Caco-2 (cell line): ENCODE measurements around the gene EMILIN1. TPM values are rescaled to one million over a fixed set of nuclear protein-coding genes. Genes with fewer than 3 reads are reported as not detected.
A peak's percentile ranks its signal among the peaks of the same experiment; 100 is the strongest.

ENCODE experiments used
- BruUV-seq: library from RNA; stranded (reverse); fragments of 400-500 nt; replicated peaks from 2 replicates; lab custom pipeline; 2021; lab: Mats Ljungman, UMichigan
- CTCF ChIA-PET: fragments of 300-600 bp; sonication (Branson Sonifier 250); formaldehyde crosslinking; loops from one replicate; lab custom pipeline; 2022; ENCODE audit warnings: antibody characterized with exemption; lab: Charles Lee
- POLR2A ChIA-PET: fragments of 300-600 bp; sonication (Branson Sonifier 250); formaldehyde crosslinking; loops from one replicate; lab custom pipeline; 2022; ENCODE audit warnings: antibody characterized with exemption; lab: Charles Lee
- DNase-seq, 2 experiments: peaks; one replicate each; pipeline versions ENCODE4 v3.0.0 to v3.0.0-alpha.2; 2020 to 2022
- H3K27me3 ChIP-seq: replicated peaks from 2 replicates; pipeline ENCODE4 v1.6.0; 2011; ENCODE audit warnings: low read length; ENCODE audit not compliant: control insufficient read depth, insufficient read depth
- H3K36me3 ChIP-seq: 2 replicates; pipeline ENCODE4 v1.5.1; 2011; ENCODE audit warnings: low read length; ENCODE audit not compliant: control insufficient read depth, insufficient read depth
- H3K4me1 ChIP-seq: fragments of 250-450 bp; sonication (Bioruptor Pico); 2 replicates; pipeline ENCODE4 v1.5.1; 2020; ENCODE audit warnings: mild to moderate bottlenecking
- H3K4me3 ChIP-seq: 2 replicates; pipeline ENCODE4 v1.5.1; 2011; ENCODE audit warnings: low read depth, mild to moderate bottlenecking, control low read depth, low read length
- H3K9me3 ChIP-seq: fragments of 250-450 bp; sonication (Bioruptor Pico); 2 replicates; pipeline ENCODE4 v1.5.1; 2020; ENCODE audit warnings: mild to moderate bottlenecking, moderate library complexity
- H3K27ac Mint-ChIP-seq: one replicate; pipeline ENCODE4 v1.8.0; 2022; ENCODE audit warnings: mixed read lengths; ENCODE audit not compliant: unreplicated experiment
- H3K27me3 Mint-ChIP-seq: one replicate; pipeline ENCODE4 v1.8.0; 2022; ENCODE audit warnings: mixed read lengths; ENCODE audit not compliant: insufficient read depth, unreplicated experiment
- H3K36me3 Mint-ChIP-seq: one replicate; pipeline ENCODE4 v1.8.0; 2022; ENCODE audit warnings: mild to moderate bottlenecking, mixed read lengths; ENCODE audit not compliant: insufficient read depth, unreplicated experiment
- H3K4me1 Mint-ChIP-seq: one replicate; pipeline ENCODE4 v1.8.0; 2022; ENCODE audit warnings: low read depth, mixed read lengths; ENCODE audit not compliant: unreplicated experiment
- H3K4me3 Mint-ChIP-seq: one replicate; pipeline ENCODE4 v1.8.0; 2022; ENCODE audit warnings: mild to moderate bottlenecking, moderate library complexity, mixed read lengths; ENCODE audit not compliant: unreplicated experiment
- H3K9me3 Mint-ChIP-seq: one replicate; pipeline ENCODE4 v1.8.0; 2022; ENCODE audit warnings: mixed read lengths; ENCODE audit not compliant: unreplicated experiment
- intact Hi-C: fragments of 100-400 bp; cut with micrococcal nuclease; formaldehyde crosslinking; loops from one replicate; pipeline ENCODE4 v1.10.0; 2022; ENCODE audit not compliant: unreplicated experiment
- total RNA-seq: library from RNA; stranded (reverse); gene quantifications from 2 replicates; pipeline ENCODE4 v1.2.3, GENCODE V29; 2022
- TF ChIP-seq, protein P1 (sequence below), 2 experiments: fragments of 200-600 bp in 1 of 2; IDR thresholded peaks; 1 replicate in 1 of 2; 2 replicates in 1 of 2; pipeline versions ENCODE4 v1.5.1 to v1.8.0; 2011 to 2022; ENCODE audit warnings: antibody characterized with exemption in 1 of 2, control low read depth in 1 of 2, inconsistent platforms in 1 of 2, low read depth in 1 of 2, low read length in 1 of 2, mild to moderate bottlenecking in 1 of 2, moderate library complexity in 1 of 2; ENCODE audit not compliant: insufficient read depth in 1 of 2, severe bottlenecking in 1 of 2, unreplicated experiment in 1 of 2

EMILIN1 gene
- total RNA-seq, 1 experiment from 2014 or later = 0.43 TPM

DNA sequence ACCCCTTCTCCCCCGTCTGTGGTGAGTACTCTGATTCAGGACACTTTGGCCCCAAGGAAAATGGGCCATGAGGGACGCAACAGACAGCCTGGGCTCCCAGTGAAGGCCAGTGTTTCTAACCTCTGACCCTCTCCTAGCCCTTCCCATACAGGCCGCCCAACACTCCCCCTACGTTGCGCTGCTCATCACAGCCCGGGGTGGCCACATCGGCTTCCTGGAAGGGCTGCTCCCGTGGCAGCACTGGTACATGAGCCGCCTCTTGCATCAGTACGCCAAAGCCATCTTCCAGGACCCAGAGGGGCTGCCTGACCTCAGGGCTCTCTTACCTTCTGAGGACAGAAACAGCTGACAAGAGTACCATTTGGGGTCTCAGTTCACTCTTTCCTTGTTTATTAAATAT, 52.0 kb downstream of the EMILIN1 start:
- H3K36me3 Mint-ChIP-seq = peaks cover 28% of the 10 kb centered on the region
- ChIA-PET POLR2A (no interaction called here), CTCF (no interaction called here)
- H3K9me3 Mint-ChIP-seq = no peaks in the 10 kb centered on the region
- H3K9me3 ChIP-seq = no peaks in the 10 kb centered on the region
- no peak overlapping the region for H3K4me3 Mint-ChIP-seq
- no peaks in the 10 kb centered on the region for H3K27me3 Mint-ChIP-seq
- BruUV-seq = no TSS peak
- DNase-seq = no peak
- intact Hi-C loops = no loop called here
- TF ChIP-seq, protein P1, sequence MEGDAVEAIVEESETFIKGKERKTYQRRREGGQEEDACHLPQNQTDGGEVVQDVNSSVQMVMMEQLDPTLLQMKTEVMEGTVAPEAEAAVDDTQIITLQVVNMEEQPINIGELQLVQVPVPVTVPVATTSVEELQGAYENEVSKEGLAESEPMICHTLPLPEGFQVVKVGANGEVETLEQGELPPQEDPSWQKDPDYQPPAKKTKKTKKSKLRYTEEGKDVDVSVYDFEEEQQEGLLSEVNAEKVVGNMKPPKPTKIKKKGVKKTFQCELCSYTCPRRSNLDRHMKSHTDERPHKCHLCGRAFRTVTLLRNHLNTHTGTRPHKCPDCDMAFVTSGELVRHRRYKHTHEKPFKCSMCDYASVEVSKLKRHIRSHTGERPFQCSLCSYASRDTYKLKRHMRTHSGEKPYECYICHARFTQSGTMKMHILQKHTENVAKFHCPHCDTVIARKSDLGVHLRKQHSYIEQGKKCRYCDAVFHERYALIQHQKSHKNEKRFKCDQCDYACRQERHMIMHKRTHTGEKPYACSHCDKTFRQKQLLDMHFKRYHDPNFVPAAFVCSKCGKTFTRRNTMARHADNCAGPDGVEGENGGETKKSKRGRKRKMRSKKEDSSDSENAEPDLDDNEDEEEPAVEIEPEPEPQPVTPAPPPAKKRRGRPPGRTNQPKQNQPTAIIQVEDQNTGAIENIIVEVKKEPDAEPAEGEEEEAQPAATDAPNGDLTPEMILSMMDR (IDR thresholded peaks at IDR 0.05; ENCODE audit: insufficient read depth in 1 of 2, low read depth in 1 of 2, low read length in 1 of 2, severe bottlenecking in 1 of 2, unreplicated experiment in 1 of 2) = no peak
- H3K4me1 ChIP-seq = peaks cover 15% of the 10 kb centered on the region
- H3K27me3 ChIP-seq = no peaks in the 10 kb centered on the region
- H3K27ac Mint-ChIP-seq = no peak overlapping the region
- H3K4me3 ChIP-seq = no peak overlapping the region
- H3K36me3 ChIP-seq = no peaks in the 10 kb centered on the region; the same call in 1 of the 2 replicates
- peaks cover 15% of the 10 kb centered on the region for H3K4me1 Mint-ChIP-seq

GRCh38 chr2:27131429-27131828, 53.0 kb downstream of the EMILIN1 start:
- Histone ChIP-seq H3K27me3 (no peaks in the 10 kb centered on the region), H3K9me3 (no peaks in the 10 kb centered on the region), H3K36me3 (no peaks in the 10 kb centered on the region; the same call in 1 of the 2 replicates), H3K4me3 (no peak overlapping the region), H3K4me1 (peaks cover 9% of the 10 kb centered on the region)
- ChIA-PET CTCF (no interaction called here), POLR2A (no interaction called here)
- DNase-seq = no peak
- no peaks in the 10 kb centered on the region for H3K9me3 Mint-ChIP-seq
- BruUV-seq = no TSS peak
- intact Hi-C loops = no loop called here
- H3K4me3 Mint-ChIP-seq = no peak overlapping the region
- TF ChIP-seq, protein P1 (IDR thresholded peaks at IDR 0.05; ENCODE audit: insufficient read depth in 1 of 2, low read depth in 1 of 2, low read length in 1 of 2, severe bottlenecking in 1 of 2, unreplicated experiment in 1 of 2) = no peak
- no peaks in the 10 kb centered on the region for H3K27me3 Mint-ChIP-seq
- H3K4me1 Mint-ChIP-seq = peaks cover 9% of the 10 kb centered on the region
- H3K36me3 Mint-ChIP-seq = peaks cover 28% of the 10 kb centered on the region
- no peak overlapping the region for H3K27ac Mint-ChIP-seq

DNA sequence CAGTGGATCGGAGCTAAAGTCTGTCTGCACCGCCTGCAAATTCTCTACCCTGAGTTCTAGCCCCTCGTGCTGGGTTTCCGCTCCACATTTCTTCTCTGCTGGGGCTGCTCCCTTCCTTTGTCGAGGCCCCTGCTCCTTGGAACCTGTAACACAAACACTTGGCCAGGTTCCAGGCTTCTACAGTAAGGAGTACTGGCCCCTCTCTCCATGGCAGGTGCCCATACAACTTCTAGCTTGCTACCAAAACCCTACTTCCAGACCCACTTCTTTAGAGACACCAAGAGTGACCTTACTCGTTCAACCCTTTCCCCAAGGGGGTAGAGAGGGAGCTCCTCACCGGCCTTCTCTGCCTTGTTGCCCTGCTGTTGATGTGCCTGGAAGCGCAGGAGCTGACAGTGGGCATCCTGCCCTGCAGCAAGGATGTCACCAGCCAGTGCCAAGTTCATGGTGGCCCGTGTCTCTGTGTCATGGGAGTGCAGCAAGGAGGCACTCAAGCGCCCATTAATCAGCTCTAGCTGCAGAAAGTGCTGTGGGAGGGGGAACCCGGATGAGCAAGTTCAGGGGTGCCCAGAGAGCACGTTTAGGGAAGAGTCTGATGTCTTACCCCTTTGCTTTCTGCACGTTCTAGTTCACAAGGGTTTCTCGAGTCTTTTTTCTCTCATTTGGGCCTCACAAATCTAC, 54.9 kb downstream of the EMILIN1 start:
- CTCF ChIA-PET = interaction anchor here (0.6 to 2.1 kb wide), 9 partner anchors 19 to 187 kb away, joined by 3 to 22 read pairs (median 4); no protein-coding TSS in a partner anchor
- no peaks in the 10 kb centered on the region for H3K27me3 ChIP-seq
- intact Hi-C loops = no loop called here
- peaks cover 6% of the 10 kb centered on the region for H3K4me1 Mint-ChIP-seq
- H3K4me3 ChIP-seq = peak overlapping the region; percentile 64
- TF ChIP-seq, protein P1 (IDR thresholded peaks at IDR 0.05; ENCODE audit: insufficient read depth in 1 of 2, low read depth in 1 of 2, low read length in 1 of 2, severe bottlenecking in 1 of 2, unreplicated experiment in 1 of 2) = no peak
- H3K9me3 Mint-ChIP-seq = no peaks in the 10 kb centered on the region
- peaks cover 35% of the 10 kb centered on the region for H3K36me3 Mint-ChIP-seq
- H3K4me3 Mint-ChIP-seq = peak overlapping the region; percentile 86
- H3K36me3 ChIP-seq = no peaks in the 10 kb centered on the region; the same call in 1 of the 2 replicates
- POLR2A ChIA-PET = interaction anchor here (1.6 kb wide), 1 partner anchor 58 kb away, joined by 7 read pairs; no protein-coding TSS in a partner anchor
- H3K27me3 Mint-ChIP-seq = no peaks in the 10 kb centered on the region
- no peaks in the 10 kb centered on the region for H3K9me3 ChIP-seq
- DNase-seq = no peak
- H3K27ac Mint-ChIP-seq = peak overlapping the region; percentile 93
- BruUV-seq = TSS peak; percentile 47
- H3K4me1 ChIP-seq = peaks cover 5% of the 10 kb centered on the region; the same call in 1 of the 2 replicates
